Esophagus squamous epithelium (tissue), 4 donors: ENCODE data around the gene PRIM2.
"Not testable (repeated sequence)": the region's sequence is repeated elsewhere in the genome, so short reads cannot be mapped to it uniquely, and the experiment has no call there.

Experiments used
- CTCF ChIP-seq, 6 experiments: fragments of 450-650 bp in 4 of 6; fragments of 200-600 bp in 2 of 6; sonication (generic) in 2 of 6; IDR thresholded peaks; one replicate each; pipeline ENCODE4 v1.5.1; 2016 to 2019; ENCODE audit warnings: antibody characterized with exemption in 6 of 6, mild to moderate bottlenecking in 4 of 6, moderate library complexity in 4 of 6
- POLR2A ChIP-seq, 4 donors: fragments of 450-650 bp; IDR thresholded peaks; one replicate each; pipeline ENCODE4 v1.6.1; 2017; ENCODE audit warnings: antibody characterized with exemption in 4 of 4, mild to moderate bottlenecking in 4 of 4, moderate library complexity in 3 of 4

- TF ChIP-seq CTCF, POLR2A (IDR thresholded peaks at IDR 0.05): not testable (repeated sequence)
Measured at GRCh38 chr6:57610612-57611011, 293.2 kb downstream of the PRIM2 start.
